HG03108 (cell line): ENCODE results near the gene ADARB1.

Experiments used
- ATAC-seq: cut with Tn5 transposase; IDR thresholded peaks from one replicate; pipeline ENCODE4 v1.9.1; 2021; ENCODE audit warnings: moderate library complexity; ENCODE audit not compliant: unreplicated experiment

ADARB1 gene

DNA sequence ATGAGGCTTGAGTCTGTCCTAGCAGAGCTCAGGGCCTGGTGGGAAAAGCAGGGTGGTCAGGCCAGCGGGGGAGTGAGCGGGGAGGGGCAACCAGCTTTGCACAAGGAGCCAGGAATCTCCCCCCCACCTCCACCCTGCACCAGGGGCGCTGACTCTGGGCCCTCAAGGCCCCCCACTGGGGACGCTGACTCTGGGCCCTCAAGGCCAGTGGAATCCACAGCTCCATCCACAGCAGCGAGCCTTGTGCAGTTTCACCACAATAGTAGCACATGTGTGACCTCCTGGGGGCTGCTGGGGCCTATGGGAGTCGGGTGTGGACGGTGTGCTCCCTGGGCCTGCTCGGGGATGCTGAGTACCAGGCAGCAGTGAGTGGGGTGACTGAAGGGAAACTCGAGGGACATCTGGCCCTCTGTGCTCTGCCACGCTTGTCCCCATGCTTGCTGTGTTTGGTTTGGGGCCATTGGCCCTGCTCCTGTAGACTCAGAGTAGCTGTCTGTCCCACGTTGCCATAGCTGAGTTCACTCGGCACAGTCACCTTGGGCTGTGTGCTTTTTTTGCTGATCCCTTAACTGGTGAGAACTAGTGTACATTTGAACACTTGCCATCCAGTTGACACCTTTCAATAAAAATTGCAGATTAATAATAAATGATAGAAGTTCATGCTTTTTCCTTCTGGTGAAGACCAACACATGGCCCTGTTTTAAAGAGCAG lies 89.2 kb downstream of the ADARB1 start:
- ATAC-seq = no peak

DNA sequence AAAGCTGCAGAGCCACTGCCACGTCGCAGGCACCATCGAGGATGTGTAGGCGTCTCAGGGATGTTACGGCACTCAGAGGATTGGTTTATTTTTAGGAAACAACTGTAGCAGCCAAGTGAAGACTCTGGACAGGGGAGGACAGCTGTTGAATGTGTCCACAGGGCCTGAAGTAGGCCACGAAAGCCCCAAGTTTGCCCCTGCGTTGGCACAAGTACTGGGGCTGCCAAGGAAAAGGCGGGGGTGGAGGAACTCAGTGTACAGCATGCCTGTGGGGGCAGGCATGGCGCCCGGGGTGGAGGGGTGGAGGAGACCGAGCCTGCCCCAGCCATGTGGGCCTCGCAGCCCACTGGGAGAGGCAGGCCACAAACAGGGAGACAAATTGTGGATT lies 89.7 kb downstream of the ADARB1 start:
- no peak for ATAC-seq

DNA sequence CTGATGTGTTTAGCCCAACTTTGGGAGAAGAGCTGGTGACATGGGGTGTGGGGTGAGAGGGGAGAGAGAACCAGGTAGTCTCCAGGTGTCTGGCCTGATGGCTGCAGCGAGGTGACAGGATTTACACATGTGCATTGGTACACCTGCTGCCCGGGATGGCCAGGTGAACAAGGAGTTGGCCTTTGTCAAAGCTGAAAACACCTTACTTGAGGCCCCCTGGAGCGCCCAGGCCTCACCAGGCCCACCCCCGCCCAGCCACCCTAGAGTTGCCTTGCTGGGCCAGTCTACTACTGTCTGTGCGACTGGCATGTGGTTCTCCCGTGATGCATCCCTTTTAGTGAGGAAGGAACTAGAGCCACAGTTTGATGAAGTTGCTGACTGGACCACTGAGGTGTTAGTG lies 90.5 kb downstream of the ADARB1 start:
- no peak for ATAC-seq

DNA sequence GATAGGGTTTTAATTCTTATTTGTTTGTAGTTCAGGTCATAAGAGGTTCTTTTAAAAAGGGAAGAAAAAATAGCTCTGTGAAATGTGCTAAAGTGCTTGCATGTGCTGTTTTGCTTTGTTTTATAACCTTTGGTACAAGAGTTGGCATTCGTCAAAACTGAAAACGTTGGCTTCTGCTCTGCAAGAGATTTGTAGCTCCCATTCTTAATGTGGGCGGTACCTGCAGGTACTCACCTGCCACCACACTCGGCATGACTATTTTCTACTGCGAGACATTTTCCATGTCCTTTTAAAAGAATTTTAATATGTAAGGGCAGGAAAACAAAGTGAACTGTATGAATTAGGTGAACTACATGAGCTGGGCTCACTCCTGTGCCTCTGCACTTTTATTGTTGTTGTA lies 92.6 kb downstream of the ADARB1 start:
- no peak for ATAC-seq

- ATAC-seq = no peak
Observed at GRCh38 chr21:45167796-45168222, 93.4 kb downstream of the ADARB1 start.

GRCh38 chr21:45168522-45168921 lies 94.1 kb downstream of the ADARB1 start:
- ATAC-seq = no peak

DNA sequence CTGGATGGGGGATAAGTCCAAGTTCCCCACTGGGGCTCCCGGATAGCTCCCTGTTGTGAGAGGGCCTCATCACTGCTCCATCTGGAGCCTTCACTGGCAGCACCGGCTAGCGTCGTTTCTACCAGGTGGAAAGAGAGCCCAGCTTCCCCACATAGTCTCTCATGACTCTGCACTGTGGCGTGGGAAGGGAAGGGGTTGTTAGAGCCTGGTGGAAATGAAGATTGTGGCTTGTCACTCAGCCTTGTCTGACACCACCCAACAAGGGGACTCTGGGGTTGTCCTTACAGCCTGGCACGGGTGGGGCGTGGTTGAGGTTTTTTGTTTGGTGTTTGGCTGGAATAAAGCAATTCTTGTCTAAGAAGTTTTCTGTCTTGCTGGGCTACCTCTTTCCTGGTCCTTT lies 94.6 kb downstream of the ADARB1 start:
- ATAC-seq = no peak

- ATAC-seq = no peak
Observed at GRCh38 chr21:45169682-45170081, 95.3 kb downstream of the ADARB1 start.

- ATAC-seq = no peak
Observed at GRCh38 chr21:45170987-45171386, 96.6 kb downstream of the ADARB1 start.

DNA sequence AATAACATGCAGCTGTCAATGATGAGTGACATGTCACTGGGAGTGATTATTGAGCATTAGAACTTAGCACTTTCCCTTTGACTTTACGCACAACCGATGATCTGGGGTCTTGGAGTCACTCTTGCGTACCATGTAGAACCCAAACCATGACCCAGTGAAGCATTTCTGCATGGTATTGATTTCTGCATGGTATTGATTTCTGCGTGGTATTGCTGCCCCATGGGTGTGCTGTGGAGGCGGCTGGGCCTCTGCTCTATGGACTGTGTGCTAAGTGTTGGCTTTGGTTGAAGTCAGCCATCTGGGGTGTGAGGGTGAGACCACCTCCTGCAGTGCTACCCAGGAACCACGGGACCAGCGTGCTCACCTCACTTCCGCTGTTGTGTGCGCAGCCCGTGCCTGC lies 98.0 kb downstream of the ADARB1 start:
- ATAC-seq = no peak

DNA sequence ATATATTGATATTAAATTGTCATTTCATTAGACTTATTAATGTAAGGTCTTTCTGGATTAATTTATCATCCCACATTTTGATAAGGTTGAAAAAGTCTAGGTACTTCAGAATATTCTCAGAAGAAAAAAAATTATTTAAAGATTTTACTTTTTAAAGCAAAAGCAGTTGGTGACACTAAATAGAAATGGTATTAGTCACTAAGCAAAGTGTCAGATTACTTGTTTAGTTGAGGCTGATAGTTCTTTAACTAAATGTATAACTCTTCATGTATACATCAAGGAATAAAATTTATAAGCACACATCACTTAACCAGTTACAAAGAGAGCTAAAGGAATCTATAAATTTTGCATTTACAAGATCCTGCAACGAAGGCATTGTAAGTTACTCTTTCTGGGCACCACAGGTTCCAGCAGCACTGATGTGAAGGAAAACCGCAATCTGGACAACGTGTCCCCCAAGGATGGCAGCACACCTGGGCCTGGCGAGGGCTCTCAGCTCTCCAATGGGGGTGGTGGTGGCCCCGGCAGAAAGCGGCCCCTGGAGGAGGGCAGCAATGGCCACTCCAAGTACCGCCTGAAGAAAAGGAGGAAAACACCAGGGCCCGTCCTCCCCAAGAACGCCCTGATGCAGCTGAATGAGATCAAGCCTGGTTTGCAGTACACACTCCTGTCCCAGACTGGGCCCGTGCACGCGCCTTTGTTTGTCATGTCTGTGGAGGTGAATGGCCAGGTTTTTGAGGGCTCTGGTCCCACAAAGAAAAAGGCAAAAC lies 101.1 kb downstream of the ADARB1 start:
- ATAC-seq = no peak

GRCh38 chr21:45176141-45176540 lies 101.8 kb downstream of the ADARB1 start:
- ATAC-seq = no peak

GRCh38 chr21:45177039-45177438 lies 102.7 kb downstream of the ADARB1 start:
- no peak for ATAC-seq

- no peak for ATAC-seq
Observed at GRCh38 chr21:45178070-45178608, 103.8 kb downstream of the ADARB1 start.

- ATAC-seq = no peak
Observed at GRCh38 chr21:45178971-45179370, 104.6 kb downstream of the ADARB1 start.

DNA sequence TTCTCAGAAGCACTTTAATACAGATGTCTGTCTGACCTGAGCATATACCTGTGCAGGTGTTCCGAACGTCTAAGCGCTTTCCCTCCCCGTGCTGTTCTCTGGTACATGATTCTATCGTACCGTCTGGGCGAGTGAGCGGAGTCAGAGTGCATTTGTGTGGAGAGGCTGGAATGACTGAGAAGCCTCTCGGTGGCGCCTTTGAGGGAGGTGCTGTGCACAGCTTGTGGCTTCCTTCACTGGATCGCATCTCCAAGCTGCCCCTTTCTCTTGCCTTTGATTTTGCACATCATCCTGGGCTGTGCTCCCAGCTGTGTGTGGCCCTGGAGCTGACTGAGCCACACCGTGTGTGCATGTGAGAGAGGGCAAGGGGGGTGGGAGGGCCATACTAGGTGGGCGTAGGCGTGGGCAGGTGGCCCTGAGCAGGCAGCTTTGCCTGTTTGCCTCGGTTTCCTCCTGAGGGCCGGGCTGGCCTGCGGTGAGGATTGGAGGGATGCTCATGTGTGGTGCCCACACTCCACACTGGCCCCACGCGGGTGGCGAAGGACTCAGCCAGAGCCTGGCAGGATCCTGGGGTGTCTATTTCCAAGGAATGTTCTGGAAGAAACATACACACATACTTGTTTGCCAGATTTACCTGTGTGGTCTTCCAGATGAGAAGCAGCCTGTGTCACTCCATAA lies 105.3 kb downstream of the ADARB1 start:
- ATAC-seq = no peak

- no peak for ATAC-seq
Observed at GRCh38 chr21:45180246-45180599, 105.8 kb downstream of the ADARB1 start.

GRCh38 chr21:45182958-45183357 lies 108.6 kb downstream of the ADARB1 start:
- no peak for ATAC-seq

DNA sequence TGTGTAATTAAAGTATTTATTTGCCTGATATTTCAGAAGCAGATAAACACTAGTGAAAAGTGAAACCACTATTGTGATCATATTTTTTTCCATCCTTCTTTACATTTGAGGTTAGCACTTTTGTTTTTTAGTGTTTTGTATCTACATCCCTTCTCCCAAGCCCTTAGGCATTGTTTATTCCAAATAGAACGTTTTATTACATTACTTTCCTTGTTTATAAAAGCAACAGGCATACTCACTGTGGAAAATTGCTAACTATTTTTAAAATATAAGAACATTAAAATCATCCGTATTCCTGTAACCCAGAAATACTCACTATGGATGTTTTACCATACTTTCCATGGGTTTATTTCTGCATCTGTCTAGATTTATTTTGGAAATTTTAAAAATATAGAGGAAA lies 109.5 kb downstream of the ADARB1 start:
- ATAC-seq = no peak

- no peak for ATAC-seq
Observed at GRCh38 chr21:45184869-45185268, 110.5 kb downstream of the ADARB1 start.

GRCh38 chr21:45186709-45187108 lies 112.3 kb downstream of the ADARB1 start:
- ATAC-seq = no peak

DNA sequence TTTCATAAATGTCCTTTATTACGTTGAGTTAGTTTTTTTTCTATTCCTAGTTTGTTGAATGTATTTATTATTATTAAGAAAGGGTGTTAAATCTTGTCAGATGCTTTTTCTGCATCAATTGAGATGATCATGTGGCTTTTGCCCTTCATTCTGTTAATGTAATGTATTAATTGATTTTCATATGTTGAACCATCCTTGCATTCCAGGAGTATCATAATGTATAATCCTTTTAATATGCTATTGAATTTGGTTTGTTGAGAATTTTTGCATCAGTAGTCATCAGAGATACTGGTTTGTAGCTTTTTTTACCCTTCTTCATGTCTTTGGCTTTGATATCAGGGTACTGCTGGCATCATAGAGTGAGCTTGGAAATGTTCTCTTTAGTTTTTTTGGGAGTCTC lies 113.3 kb downstream of the ADARB1 start:
- no peak for ATAC-seq
